Ectodermal cell (in vitro differentiated cells): ENCODE measurements around the gene TVP23C.

ENCODE experiments used
- H3K27ac ChIP-seq: 2 replicates; pipeline ENCODE4 v1.7.0; 2013; ENCODE audit warnings: mild to moderate bottlenecking, low read depth, low read length; ENCODE audit not compliant: insufficient read depth, poor library complexity, severe bottlenecking
- H3K27me3 ChIP-seq: 2 replicates; pipeline ENCODE4 v1.7.0; 2013; ENCODE audit warnings: mild to moderate bottlenecking, low read length; ENCODE audit not compliant: insufficient read depth, control insufficient read depth, poor library complexity, severe bottlenecking
- H3K36me3 ChIP-seq: one replicate; pipeline ENCODE4 v1.7.0; 2013; ENCODE audit warnings: low read length; ENCODE audit not compliant: control insufficient read depth, insufficient read depth
- H3K4me1 ChIP-seq: one replicate; pipeline ENCODE4 v1.7.0; 2013; ENCODE audit warnings: low read length; ENCODE audit not compliant: control insufficient read depth, insufficient read depth
- H3K4me3 ChIP-seq: 2 replicates; pipeline ENCODE4 v1.7.0; 2013; ENCODE audit warnings: low read depth, low read length, control low read depth; ENCODE audit not compliant: insufficient read depth
- H3K9me3 ChIP-seq: 2 replicates; pipeline ENCODE4 v1.7.0; 2013; ENCODE audit warnings: mild to moderate bottlenecking, low read length, moderate library complexity; ENCODE audit not compliant: control insufficient read depth
- WGBS, 2 experiments: methylation state at CpG; one replicate each; pipeline ENCODE4 v1.1.7; 2013; ENCODE audit warnings: missing lambda C conversion rate in 2 of 2; 5-methylcytosine and 5-hydroxymethylcytosine counted together

The TVP23C gene

GRCh38 chr17:15481481-15481880 lies 81.8 kb downstream of the TVP23C start:
- Histone ChIP-seq H3K4me1 (peaks cover 3% of the 10 kb centered on the region), H3K4me3 (no peak overlapping the region), H3K27ac (no peak overlapping the region), H3K36me3 (no peaks in the 10 kb centered on the region), H3K27me3 (no peaks in the 10 kb centered on the region), H3K9me3 (no peaks in the 10 kb centered on the region)
- WGBS, 2 experiments: 95 to 96% methylated on average over 6 of the region's 6 CpGs

DNA sequence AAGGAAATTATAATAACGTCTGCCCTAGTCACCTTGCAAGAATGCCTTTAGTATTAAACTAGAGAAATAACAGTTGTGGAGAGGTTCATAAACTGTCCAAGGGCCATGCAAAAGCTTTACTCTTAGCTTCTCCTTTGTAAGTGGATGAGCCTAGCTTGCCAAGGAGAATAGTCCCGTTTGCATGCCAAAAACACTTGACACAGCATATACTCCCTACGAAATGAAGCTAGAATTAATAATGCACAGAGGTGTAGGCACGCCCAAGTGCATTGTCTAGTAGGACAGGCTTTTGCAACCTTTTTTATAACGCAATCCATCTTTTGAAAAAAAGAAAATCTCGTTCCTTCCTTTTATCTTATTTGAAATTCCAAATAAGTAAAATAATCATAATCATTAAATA lies 83.1 kb downstream of the TVP23C start:
- Histone ChIP-seq H3K27me3 (no peaks in the 10 kb centered on the region), H3K36me3 (no peaks in the 10 kb centered on the region), H3K4me1 (peaks cover 3% of the 10 kb centered on the region), H3K27ac (no peak overlapping the region), H3K4me3 (no peak overlapping the region), H3K9me3 (no peaks in the 10 kb centered on the region)
- 94 to 98% methylated on average over 5 to 6 of the region's 6 CpGs for WGBS, 2 experiments

- H3K27me3 ChIP-seq: no peaks in the 10 kb centered on the region
- H3K9me3 ChIP-seq: no peaks in the 10 kb centered on the region
- H3K27ac ChIP-seq: no peak overlapping the region
- no peak overlapping the region for H3K4me3 ChIP-seq
- H3K36me3 ChIP-seq: no peaks in the 10 kb centered on the region
- H3K4me1 ChIP-seq: no peaks in the 10 kb centered on the region
Observed at GRCh38 chr17:15479703-15480102, 83.6 kb downstream of the TVP23C start.

- H3K27ac ChIP-seq: no peak overlapping the region
- H3K27me3 ChIP-seq: no peaks in the 10 kb centered on the region
- no peaks in the 10 kb centered on the region for H3K9me3 ChIP-seq
- no peaks in the 10 kb centered on the region for H3K4me1 ChIP-seq
- WGBS, 2 experiments: 91 to 94% methylated on average over 5 of the region's 5 CpGs
- H3K36me3 ChIP-seq: no peaks in the 10 kb centered on the region
- H3K4me3 ChIP-seq: no peak overlapping the region
Observed at GRCh38 chr17:15478845-15479244, 84.4 kb downstream of the TVP23C start.

DNA sequence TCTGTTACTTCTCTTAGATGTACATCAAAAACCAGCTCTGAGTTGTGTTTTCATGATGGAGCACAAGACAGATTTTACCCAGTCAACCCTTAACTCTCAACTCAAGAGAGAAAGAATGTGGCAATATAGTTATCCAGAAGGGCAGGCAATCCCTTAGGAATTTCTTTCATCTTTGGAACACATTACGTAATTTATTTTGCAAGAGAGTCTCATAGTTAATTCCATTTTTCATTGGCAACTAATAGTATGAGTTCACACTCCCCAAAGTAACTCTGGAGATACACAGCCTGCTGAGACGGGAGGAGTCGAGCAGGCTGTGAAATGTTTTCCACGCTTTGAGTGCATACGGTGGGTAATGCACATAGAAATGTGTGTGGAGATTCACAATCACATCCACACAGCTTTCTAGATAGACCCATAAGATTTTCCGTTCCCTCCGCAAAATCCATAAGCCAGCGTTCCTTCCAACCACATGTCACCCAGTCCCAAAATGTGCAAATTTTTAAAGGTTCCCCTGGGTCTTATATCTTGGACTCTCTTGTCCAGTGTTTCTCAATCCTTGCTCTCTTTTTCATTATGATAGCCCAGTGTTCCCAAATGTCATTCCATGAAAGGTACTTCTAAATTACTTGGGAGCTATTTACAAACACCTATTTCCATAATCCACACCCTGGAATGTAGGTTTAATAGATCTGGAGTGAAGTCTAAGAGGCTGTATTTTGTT lies 87.5 kb downstream of the TVP23C start:
- no peaks in the 10 kb centered on the region for H3K4me1 ChIP-seq
- WGBS, 2 experiments: 95 to 98% methylated on average over 8 of the region's 8 CpGs
- no peaks in the 10 kb centered on the region for H3K9me3 ChIP-seq
- H3K27ac ChIP-seq: no peak overlapping the region
- H3K27me3 ChIP-seq: no peaks in the 10 kb centered on the region
- no peak overlapping the region for H3K4me3 ChIP-seq
- no peaks in the 10 kb centered on the region for H3K36me3 ChIP-seq

DNA sequence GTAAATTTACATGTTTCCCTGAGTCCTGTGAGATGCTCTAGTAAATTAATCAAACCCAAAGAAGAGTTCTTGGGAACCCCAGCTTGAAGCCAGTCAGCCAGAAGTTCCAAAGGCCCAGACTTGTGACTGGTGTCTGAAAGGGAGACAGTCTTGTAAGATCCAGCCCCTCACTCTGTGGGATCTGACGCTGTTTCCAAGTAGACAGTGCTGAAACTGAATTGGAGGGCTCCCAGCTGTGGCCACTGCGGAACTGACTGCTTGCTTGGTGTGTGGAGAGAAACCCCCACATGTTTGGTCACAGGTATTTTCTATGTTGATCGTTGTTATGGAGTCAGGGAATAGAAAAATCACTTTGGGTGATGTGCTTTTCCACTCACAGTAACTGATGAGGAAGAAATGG lies 90.4 kb downstream of the TVP23C start:
- Histone ChIP-seq H3K4me3 (no peak overlapping the region), H3K36me3 (no peaks in the 10 kb centered on the region), H3K27ac (no peak overlapping the region), H3K27me3 (no peaks in the 10 kb centered on the region), H3K9me3 (no peaks in the 10 kb centered on the region), H3K4me1 (no peaks in the 10 kb centered on the region)
- 92 to 96% methylated on average over 3 of the region's 3 CpGs for WGBS, 2 experiments

DNA sequence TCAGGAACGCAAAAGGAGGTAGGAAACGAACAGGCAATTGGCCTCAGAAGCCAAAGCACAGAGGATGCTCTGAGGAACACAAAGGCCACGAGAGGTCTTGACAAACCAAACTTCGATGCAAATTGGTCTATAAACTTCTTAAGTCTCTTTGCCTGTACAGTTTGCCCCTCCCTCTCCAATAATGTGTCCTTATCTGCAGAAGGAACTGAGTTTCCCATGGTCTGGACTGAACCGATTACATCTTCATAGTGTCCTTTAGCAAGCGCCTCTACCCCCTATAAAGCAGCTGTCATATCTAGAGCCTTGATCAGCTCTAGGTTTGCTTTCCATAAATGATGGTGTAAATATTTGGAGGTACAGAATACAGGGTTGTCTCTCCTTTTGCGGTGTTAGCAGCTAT lies 92.7 kb downstream of the TVP23C start:
- no peak overlapping the region for H3K27ac ChIP-seq
- 74% methylated on average over 6 of the region's 7 CpGs for WGBS, 2 experiments
- H3K9me3 ChIP-seq: no peaks in the 10 kb centered on the region
- H3K36me3 ChIP-seq: no peaks in the 10 kb centered on the region
- no peak overlapping the region for H3K4me3 ChIP-seq
- H3K27me3 ChIP-seq: no peaks in the 10 kb centered on the region
- H3K4me1 ChIP-seq: no peaks in the 10 kb centered on the region

DNA sequence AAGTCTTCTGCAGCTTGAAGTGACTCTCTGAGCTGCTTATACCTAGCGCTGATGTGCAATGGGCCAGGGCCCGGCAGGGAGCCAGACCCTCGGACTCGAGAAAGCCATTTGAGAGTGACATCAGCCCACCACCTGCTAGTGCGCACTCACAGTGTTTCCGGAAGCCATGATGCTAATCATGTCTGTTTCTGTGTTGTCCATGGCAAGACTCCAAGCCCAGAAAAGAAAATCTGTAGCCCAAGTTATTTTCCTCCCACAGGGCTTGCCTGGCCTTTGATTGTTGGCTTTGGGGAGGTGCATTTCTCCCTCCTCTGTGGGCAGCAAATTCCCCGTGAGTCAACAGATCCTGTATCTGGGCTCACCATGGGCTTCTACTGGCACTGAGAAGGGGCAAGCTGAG lies 94.0 kb downstream of the TVP23C start:
- Histone ChIP-seq H3K36me3 (no peaks in the 10 kb centered on the region), H3K27ac (no peak overlapping the region), H3K9me3 (no peaks in the 10 kb centered on the region), H3K4me3 (no peak overlapping the region), H3K27me3 (no peaks in the 10 kb centered on the region), H3K4me1 (no peaks in the 10 kb centered on the region)
- WGBS, 2 experiments: 95 to 96% methylated on average over 7 of the region's 7 CpGs

DNA sequence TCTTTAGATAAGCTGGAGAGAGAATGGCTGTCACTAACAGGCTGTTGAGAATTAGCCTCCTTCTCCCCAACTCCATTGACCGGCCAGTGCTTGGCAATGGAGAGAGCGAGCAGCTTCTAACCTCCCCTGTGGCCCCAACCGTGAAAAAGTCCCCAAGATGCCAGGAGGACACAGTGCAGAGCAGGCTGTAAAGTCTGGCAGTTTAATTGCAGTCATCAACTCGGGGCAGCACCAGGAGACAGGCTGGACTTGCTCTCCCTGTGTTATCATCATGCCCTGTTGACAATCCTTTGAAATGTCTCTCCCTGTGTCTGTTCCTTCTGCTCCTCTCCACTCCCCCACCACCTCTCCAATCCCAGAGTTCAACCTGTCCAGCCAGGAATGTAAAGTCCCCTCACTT lies 95.2 kb downstream of the TVP23C start:
- Histone ChIP-seq H3K27me3 (no peaks in the 10 kb centered on the region), H3K4me1 (no peaks in the 10 kb centered on the region), H3K4me3 (no peak overlapping the region), H3K36me3 (no peaks in the 10 kb centered on the region), H3K27ac (no peak overlapping the region), H3K9me3 (no peaks in the 10 kb centered on the region)
- WGBS, 2 experiments: 68 to 70% methylated on average over 4 of the region's 4 CpGs

GRCh38 chr17:15467592-15467991 lies 95.7 kb downstream of the TVP23C start, which contains the start of gene CDRT4:
TSS of gene CDRT4 (minus strand) at chr17:15467621. CDS start at chr17:15440238, 27,383 bp downstream.
- Histone ChIP-seq H3K36me3 (no peaks in the 10 kb centered on the region), H3K4me1 (no peaks in the 10 kb centered on the region), H3K9me3 (no peaks in the 10 kb centered on the region), H3K4me3 (no peak within 1 kb of the TSS), H3K27me3 (no peaks in the 10 kb centered on the region), H3K27ac (no peak within 1 kb of the TSS)
- WGBS, 2 experiments: 90% methylated on average over 3 of the region's 3 CpGs

- no peaks in the 10 kb centered on the region for H3K36me3 ChIP-seq
- 90 to 96% methylated on average over 5 to 6 of the region's 6 CpGs for WGBS, 2 experiments
- no peaks in the 10 kb centered on the region for H3K9me3 ChIP-seq
- no peaks in the 10 kb centered on the region for H3K4me1 ChIP-seq
- H3K4me3 ChIP-seq: no peak overlapping the region
- no peak overlapping the region for H3K27ac ChIP-seq
- no peaks in the 10 kb centered on the region for H3K27me3 ChIP-seq
Observed at GRCh38 chr17:15466131-15466530, 97.2 kb downstream of the TVP23C start.
